Stimulated activated naive B cell treated with anti-CD40 and anti-IgM and Interleukin-4, amounts not matched to agents 10 μg/mL and 1 μg/mL and 100 μg/mL, for 72 hours (primary cell): ENCODE measurements around the gene HNRNPH2.

Source experiments
- ATAC-seq, 2 donors: fragments of 150-1000 bp; cut with Tn5 transposase; replicated peaks; 2 replicates each; pipeline ENCODE4 v1.10.0; 2021; ENCODE audit warnings: moderate library complexity in 1 of 2
- DNase-seq: peaks from one replicate; pipeline ENCODE4 v3.0.0; 2021
- H3K27ac Mint-ChIP-seq: one replicate; pipeline ENCODE4 v1.8.0; 2022; ENCODE audit warnings: mild to moderate bottlenecking, mixed read lengths
- H3K27me3 Mint-ChIP-seq, 2 donors: one replicate each; pipeline ENCODE4 v1.8.0; 2022; ENCODE audit warnings: mixed read lengths in 2 of 2
- H3K36me3 Mint-ChIP-seq, 2 donors: one replicate each; pipeline ENCODE4 v1.8.0; 2022; ENCODE audit warnings: mixed read lengths in 2 of 2, mild to moderate bottlenecking in 1 of 2
- H3K4me1 Mint-ChIP-seq, 2 donors: one replicate each; pipeline ENCODE4 v1.8.0; 2022; ENCODE audit warnings: mixed read lengths in 2 of 2, mild to moderate bottlenecking in 1 of 2
- H3K4me3 Mint-ChIP-seq, 2 donors: one replicate each; pipeline ENCODE4 v1.8.0; 2022; ENCODE audit warnings: mild to moderate bottlenecking in 2 of 2, mixed read lengths in 2 of 2, moderate library complexity in 1 of 2
- H3K9me3 Mint-ChIP-seq, 2 donors: one replicate each; pipeline ENCODE4 v1.8.0; 2022; ENCODE audit warnings: mixed read lengths in 2 of 2, mild to moderate bottlenecking in 1 of 2

Gene HNRNPH2

GRCh38 chrX:101411984-101412383 is 4.0 kb downstream of the HNRNPH2 start:
- Mint-ChIP-seq H3K4me3 (peak overlapping the region in 1 of 2 donors; percentile 44), H3K4me1 (peaks cover 32 to 41% of the 10 kb centered on the region in 2 donors)
- ATAC-seq = no peak

GRCh38 chrX:101415180-101416145 is 7.4 kb downstream of the HNRNPH2 start:
- DNase-seq = peak; percentile 31
- Mint-ChIP-seq H3K36me3 (peaks cover 16 to 20% of the 10 kb centered on the region in 2 donors), H3K27ac (peak overlapping the region; percentile 82), H3K4me1 (peaks cover 33 to 55% of the 10 kb centered on the region in 2 donors), H3K27me3 (peaks cover 0 to 12% of the 10 kb centered on the region in 2 donors), H3K4me3 (peak overlapping the region; percentile 27 to 48), H3K9me3 (peaks cover 2 to 5% of the 10 kb centered on the region in 2 donors)
- ATAC-seq = peak; percentile 63 to 69

More at GRCh38 chrX:101411984-101412383, 4.0 kb downstream of the HNRNPH2 start:
- Mint-ChIP-seq H3K27ac (peak overlapping the region; percentile 92), H3K27me3 (peaks cover 0 to 4% of the 10 kb centered on the region in 2 donors), H3K36me3 (peaks cover 18 to 23% of the 10 kb centered on the region in 2 donors), H3K9me3 (peaks cover 2 to 5% of the 10 kb centered on the region in 2 donors)
- DNase-seq = no peak

GRCh38 chrX:101416691-101417090 is 8.7 kb downstream of the HNRNPH2 start:
- Mint-ChIP-seq H3K9me3 (peaks cover 2 to 5% of the 10 kb centered on the region in 2 donors), H3K4me1 (peaks cover 29 to 51% of the 10 kb centered on the region in 2 donors), H3K36me3 (peaks cover 16 to 21% of the 10 kb centered on the region in 2 donors), H3K27me3 (peaks cover 0 to 12% of the 10 kb centered on the region in 2 donors), H3K4me3 (peak overlapping the region in 1 of 2 donors; percentile 30), H3K27ac (no peak overlapping the region)
- no peak for DNase-seq
- ATAC-seq = no peak

GRCh38 chrX:101417190-101417589 is 9.2 kb downstream of the HNRNPH2 start:
- no peak for ATAC-seq
- H3K4me3 Mint-ChIP-seq = peak overlapping the region in 1 of 2 donors; percentile 94
- peaks cover 11 to 16% of the 10 kb centered on the region in 2 donors for H3K36me3 Mint-ChIP-seq
- peaks cover 2 to 4% of the 10 kb centered on the region in 2 donors for H3K9me3 Mint-ChIP-seq
- peak overlapping the region; percentile 99 for H3K27ac Mint-ChIP-seq
- no peak for DNase-seq
- H3K27me3 Mint-ChIP-seq = peaks cover 0 to 12% of the 10 kb centered on the region in 2 donors
- H3K4me1 Mint-ChIP-seq = peaks cover 24 to 46% of the 10 kb centered on the region in 2 donors

- peak; percentile 22 for DNase-seq
- peak; percentile 57 to 66 for ATAC-seq
- Mint-ChIP-seq H3K9me3 (no peaks in the 10 kb centered on the region), H3K27me3 (peaks cover 0 to 12% of the 10 kb centered on the region in 2 donors), H3K36me3 (peaks cover under 1 to 6% of the 10 kb centered on the region in 2 donors), H3K4me1 (peaks cover 16 to 35% of the 10 kb centered on the region in 2 donors), H3K4me3 (peak overlapping the region; percentile 94), H3K27ac (peak overlapping the region; percentile 99)
Observed at GRCh38 chrX:101417981-101418841, 10.2 kb downstream of the HNRNPH2 start.

GRCh38 chrX:101419489-101419888 is 11.5 kb downstream of the HNRNPH2 start:
- DNase-seq (no peak), ATAC-seq (no peak)
- H3K27me3 Mint-ChIP-seq = peaks cover 0 to 12% of the 10 kb centered on the region in 2 donors
- no peaks in the 10 kb centered on the region for H3K9me3 Mint-ChIP-seq
- no peak overlapping the region for H3K4me3 Mint-ChIP-seq
- H3K36me3 Mint-ChIP-seq = peaks cover 0 to 6% of the 10 kb centered on the region in 2 donors
- H3K4me1 Mint-ChIP-seq = peaks cover 13 to 33% of the 10 kb centered on the region in 2 donors
- no peak overlapping the region for H3K27ac Mint-ChIP-seq

GRCh38 chrX:101427954-101428353 is 19.9 kb downstream of the HNRNPH2 start:
- no peak overlapping the region for H3K4me3 Mint-ChIP-seq
- ATAC-seq (no peak), DNase-seq (no peak)
- H3K36me3 Mint-ChIP-seq = peaks cover 9 to 17% of the 10 kb centered on the region in 2 donors
- H3K27me3 Mint-ChIP-seq = no peaks in the 10 kb centered on the region
- H3K27ac Mint-ChIP-seq = no peak overlapping the region
- H3K9me3 Mint-ChIP-seq = no peaks in the 10 kb centered on the region
- H3K4me1 Mint-ChIP-seq = peaks cover 10 to 15% of the 10 kb centered on the region in 2 donors

GRCh38 chrX:101429934-101430333 is 21.9 kb downstream of the HNRNPH2 start:
- peaks cover 9 to 13% of the 10 kb centered on the region in 2 donors for H3K36me3 Mint-ChIP-seq
- H3K4me1 Mint-ChIP-seq = peaks cover 10 to 15% of the 10 kb centered on the region in 2 donors
- peak overlapping the region; percentile 51 for H3K27ac Mint-ChIP-seq
- no peak for DNase-seq
- H3K27me3 Mint-ChIP-seq = no peaks in the 10 kb centered on the region
- H3K9me3 Mint-ChIP-seq = no peaks in the 10 kb centered on the region
- peak overlapping the region in 1 of 2 donors; percentile 44 for H3K4me3 Mint-ChIP-seq
- ATAC-seq = peak; percentile 79 to 83

GRCh38 chrX:101430457-101431078 is 22.5 kb downstream of the HNRNPH2 start:
- ATAC-seq (peak; percentile 77 to 85), DNase-seq (no peak)
- Mint-ChIP-seq H3K9me3 (no peaks in the 10 kb centered on the region), H3K4me1 (peaks cover 10 to 15% of the 10 kb centered on the region in 2 donors), H3K27ac (no peak overlapping the region), H3K36me3 (peaks cover 9 to 11% of the 10 kb centered on the region in 2 donors), H3K4me3 (peak overlapping the region in 1 of 2 donors; percentile 44), H3K27me3 (no peaks in the 10 kb centered on the region)

- no peak for DNase-seq
- Mint-ChIP-seq H3K36me3 (peaks cover 30 to 31% of the 10 kb centered on the region in 2 donors), H3K27ac (no peak overlapping the region), H3K4me1 (peaks cover 0 to 6% of the 10 kb centered on the region in 2 donors), H3K9me3 (no peaks in the 10 kb centered on the region), H3K27me3 (no peaks in the 10 kb centered on the region), H3K4me3 (no peak overlapping the region)
- ATAC-seq = no peak
Observed at GRCh38 chrX:101442085-101442484, 34.1 kb downstream of the HNRNPH2 start.

GRCh38 chrX:101449279-101449678 is 41.3 kb downstream of the HNRNPH2 start:
- no peak overlapping the region for H3K4me3 Mint-ChIP-seq
- H3K4me1 Mint-ChIP-seq = peaks cover 0 to 6% of the 10 kb centered on the region in 2 donors
- peaks cover 0 to 7% of the 10 kb centered on the region in 2 donors for H3K9me3 Mint-ChIP-seq
- peaks cover 20 to 23% of the 10 kb centered on the region in 2 donors for H3K36me3 Mint-ChIP-seq
- no peak for ATAC-seq
- no peak for DNase-seq
- no peaks in the 10 kb centered on the region for H3K27me3 Mint-ChIP-seq
- no peak overlapping the region for H3K27ac Mint-ChIP-seq

GRCh38 chrX:101450085-101450484 is 42.1 kb downstream of the HNRNPH2 start:
- no peak for ATAC-seq
- H3K9me3 Mint-ChIP-seq = peaks cover 0 to 7% of the 10 kb centered on the region in 2 donors
- H3K4me3 Mint-ChIP-seq = no peak overlapping the region
- H3K27me3 Mint-ChIP-seq = no peaks in the 10 kb centered on the region
- DNase-seq = no peak
- H3K36me3 Mint-ChIP-seq = peaks cover 20 to 23% of the 10 kb centered on the region in 2 donors
- H3K4me1 Mint-ChIP-seq = peaks cover 0 to 6% of the 10 kb centered on the region in 2 donors
- H3K27ac Mint-ChIP-seq = no peak overlapping the region

GRCh38 chrX:101450961-101451360 is 42.9 kb downstream of the HNRNPH2 start:
- DNase-seq = no peak
- Mint-ChIP-seq H3K4me3 (no peak overlapping the region), H3K27me3 (no peaks in the 10 kb centered on the region), H3K27ac (no peak overlapping the region), H3K36me3 (peaks cover 17 to 27% of the 10 kb centered on the region in 2 donors), H3K9me3 (peaks cover 0 to 10% of the 10 kb centered on the region in 2 donors), H3K4me1 (peaks cover 0 to 3% of the 10 kb centered on the region in 2 donors)
- no peak for ATAC-seq
